Right renal cortex interstitium (tissue), 3 donors: ENCODE results near the gene CLPTM1L. TPM values are rescaled to one million over a fixed set of nuclear protein-coding genes. Genes with fewer than 3 reads are reported as not detected.
"Not testable (repeated sequence)": the region's sequence is repeated elsewhere in the genome, so short reads cannot be mapped to it uniquely, and the experiment has no call there.

Experiments
- DNase-seq, 3 donors: peaks; one replicate each; pipeline ENCODE4 v3.0.0-alpha.2; 2013; ENCODE audit warnings: low read depth in 3 of 3, low spot score in 2 of 3
- polyA plus RNA-seq, 3 donors: library from polyadenylated mRNA; unstranded; fragments of 120-200 nt; gene quantifications; one replicate each; pipeline ENCODE4 v1.2.1, GENCODE V29; 2013; ENCODE audit not compliant: insufficient read length in 3 of 3

CLPTM1L gene
- polyA plus RNA-seq, 3 donors, result 124 to 141 (median 135) TPM

- no peak for DNase-seq
These were observed 36.7 kb upstream of the CLPTM1L start for GRCh38 chr5:1381370-1382247.

GRCh38 chr5:1380910-1381309 is 36.0 kb upstream of the CLPTM1L start:
- no peak for DNase-seq

GRCh38 chr5:1380011-1380817 is 35.3 kb upstream of the CLPTM1L start:
- DNase-seq, result no peak

GRCh38 chr5:1378866-1379659 is 34.2 kb upstream of the CLPTM1L start:
- DNase-seq, result no peak

- DNase-seq, result no peak
These were observed 33.2 kb upstream of the CLPTM1L start for GRCh38 chr5:1378096-1378495.

- no peak for DNase-seq
These were observed 32.1 kb upstream of the CLPTM1L start for GRCh38 chr5:1376981-1377380.

GRCh38 chr5:1375871-1376810 is 31.2 kb upstream of the CLPTM1L start:
- no peak for DNase-seq

- DNase-seq, result no peak
These were observed 29.8 kb upstream of the CLPTM1L start for GRCh38 chr5:1374679-1375055.

- DNase-seq, result no peak
These were observed 29.3 kb upstream of the CLPTM1L start for GRCh38 chr5:1374030-1374678.

- not testable (repeated sequence) for DNase-seq
These were observed 27.1 kb upstream of the CLPTM1L start for GRCh38 chr5:1371972-1372342.

GRCh38 chr5:1371218-1371971 is 26.5 kb upstream of the CLPTM1L start:
- DNase-seq, result no peak

- no peak for DNase-seq
These were observed 25.1 kb upstream of the CLPTM1L start for GRCh38 chr5:1370006-1370405.

- no peak for DNase-seq
These were observed 23.9 kb upstream of the CLPTM1L start for GRCh38 chr5:1368756-1369155.

GRCh38 chr5:1368236-1368635 is 23.3 kb upstream of the CLPTM1L start:
- no peak for DNase-seq

GRCh38 chr5:1367149-1367548 is 22.2 kb upstream of the CLPTM1L start:
- no peak for DNase-seq

- no peak for DNase-seq
These were observed 21.6 kb upstream of the CLPTM1L start for GRCh38 chr5:1366514-1366913.

- DNase-seq, result no peak
These were observed 19.3 kb upstream of the CLPTM1L start for GRCh38 chr5:1364211-1364610.

- DNase-seq, result no peak
These were observed 18.7 kb upstream of the CLPTM1L start for GRCh38 chr5:1363581-1363980.

GRCh38 chr5:1363160-1363559 is 18.3 kb upstream of the CLPTM1L start:
- DNase-seq, result no peak
